GM23338 (cell line): ENCODE results near the gene LSM5. TPM values are rescaled to one million over a fixed set of nuclear protein-coding genes. Genes with fewer than 3 reads are reported as not detected.

Source experiments
- ATAC-seq: fragments of 200-7000 bp; cut with Tn5 transposase; 3 replicates; pipeline ENCODE4 v1.9.1; 2020
- DNase-seq: peaks from one replicate; pipeline ENCODE4 v3.0.0-alpha.2; 2015; ENCODE audit warnings: low spot score
- H2AFZ ChIP-seq: fragments of 200-600 bp; sonication (generic); 2 replicates; pipeline ENCODE4 v1.8.0; 2016; ENCODE audit warnings: antibody characterized with exemption, mild to moderate bottlenecking, moderate library complexity
- H3F3A ChIP-seq: fragments of 200-600 bp; sonication (generic); replicated peaks from 2 replicates; pipeline ENCODE4 v1.8.0; 2017; ENCODE audit warnings: antibody characterized with exemption, mixed run types, low read depth
- H3K27ac ChIP-seq: fragments of 200-600 bp; sonication (generic); 2 replicates; pipeline ENCODE4 v1.6.1; 2016; ENCODE audit warnings: low read depth
- H3K27me3 ChIP-seq: fragments of 200-600 bp; sonication (generic); 2 replicates; pipeline ENCODE4 v1.8.0; 2016; ENCODE audit warnings: mild to moderate bottlenecking, mixed run types, moderate library complexity; ENCODE audit not compliant: insufficient read depth
- H3K36me3 ChIP-seq: fragments of 200-600 bp; sonication (generic); 2 replicates; pipeline ENCODE4 v1.8.0; 2016; ENCODE audit warnings: mild to moderate bottlenecking; ENCODE audit not compliant: insufficient read depth
- H3K4me1 ChIP-seq: fragments of 200-600 bp; sonication (generic); 2 replicates; pipeline ENCODE4 v1.8.0; 2016; ENCODE audit warnings: mild to moderate bottlenecking, moderate library complexity; ENCODE audit not compliant: insufficient read depth
- H3K4me2 ChIP-seq: fragments of 200-600 bp; sonication (generic); 2 replicates; pipeline ENCODE4 v1.7.1; 2017; ENCODE audit warnings: mixed run types
- H3K4me3 ChIP-seq: fragments of 200-600 bp; sonication (generic); 2 replicates; pipeline ENCODE4 v1.6.1; 2016; ENCODE audit warnings: mixed run types
- H3K79me2 ChIP-seq: fragments of 200-600 bp; sonication (generic); replicated peaks from 2 replicates; pipeline ENCODE4 v1.8.0; 2017; ENCODE audit warnings: mild to moderate bottlenecking; ENCODE audit not compliant: insufficient read depth
- H3K9me2 ChIP-seq: fragments of 200-600 bp; sonication (generic); 2 replicates; pipeline ENCODE4 v1.8.0; 2017; ENCODE audit not compliant: insufficient read depth
- H4K20me1 ChIP-seq: fragments of 200-600 bp; sonication (generic); replicated peaks from 2 replicates; pipeline ENCODE4 v1.8.0; 2017; ENCODE audit warnings: mild to moderate bottlenecking; ENCODE audit not compliant: insufficient read depth
- H3K27ac Mint-ChIP-seq: 2 replicates; pipeline ENCODE4 v1.8.0; 2020; ENCODE audit warnings: inconsistent platforms, mild to moderate bottlenecking, moderate library complexity, mixed read lengths
- H3K27me3 Mint-ChIP-seq: 3 replicates; pipeline ENCODE4 v1.8.0; 2022; ENCODE audit warnings: low read depth, mild to moderate bottlenecking, moderate library complexity, mixed read lengths, inconsistent platforms; ENCODE audit not compliant: insufficient read depth, poor library complexity
- H3K36me3 Mint-ChIP-seq: 3 replicates; pipeline ENCODE4 v1.8.0; 2021; ENCODE audit warnings: low read depth, mild to moderate bottlenecking, inconsistent platforms, moderate library complexity, mixed read lengths
- H3K4me1 Mint-ChIP-seq: 3 replicates; pipeline ENCODE4 v1.8.0; 2020; ENCODE audit warnings: mild to moderate bottlenecking, inconsistent platforms, mixed read lengths
- H3K4me3 Mint-ChIP-seq: 3 replicates; pipeline ENCODE4 v1.8.0; 2021; ENCODE audit warnings: moderate library complexity, mild to moderate bottlenecking, inconsistent platforms, mixed read lengths
- H3K9me3 Mint-ChIP-seq: 3 replicates; pipeline ENCODE4 v1.8.0; 2020; ENCODE audit warnings: moderate library complexity, mild to moderate bottlenecking, inconsistent platforms, mixed read lengths
- CREB1 ChIP-seq: fragments of 250-450 bp; sonication (Bioruptor Pico); IDR thresholded peaks from 2 replicates; pipeline ENCODE4 v1.5.0; 2020; ENCODE audit warnings: low read depth, mild to moderate bottlenecking, moderate library complexity
- EZH2 ChIP-seq: fragments of 200-600 bp; sonication (generic); IDR thresholded peaks from one replicate; pipeline ENCODE4 v1.8.0; 2017; ENCODE audit warnings: antibody characterized with exemption, mild to moderate bottlenecking, low read depth; ENCODE audit not compliant: unreplicated experiment
- EZH2phosphoT487 ChIP-seq: fragments of 200-600 bp; sonication (generic); IDR thresholded peaks from one replicate; pipeline ENCODE4 v1.8.1; 2018; ENCODE audit warnings: antibody characterized with exemption; ENCODE audit not compliant: unreplicated experiment
- NANOG ChIP-seq: IDR thresholded peaks from 2 replicates; pipeline ENCODE4 v1.6.1; 2016; ENCODE audit warnings: antibody characterized with exemption, borderline replicate concordance
- POLR2AphosphoS5 ChIP-seq: IDR thresholded peaks from 2 replicates; pipeline ENCODE4 v1.6.1; 2016; ENCODE audit warnings: antibody characterized with exemption, low read depth
- REST ChIP-seq: IDR thresholded peaks from one replicate; pipeline ENCODE4 v1.6.1; 2018; ENCODE audit warnings: antibody characterized with exemption; ENCODE audit not compliant: unreplicated experiment
- STAT1 ChIP-seq: IDR thresholded peaks from one replicate; pipeline ENCODE4 v1.6.1; 2016; ENCODE audit warnings: antibody characterized with exemption; ENCODE audit not compliant: unreplicated experiment
- ZNF114 ChIP-seq: fragments of 250-450 bp; sonication (Bioruptor Pico); IDR thresholded peaks from 2 replicates; pipeline ENCODE4 v1.5.0; 2020; ENCODE audit warnings: mild to moderate bottlenecking, moderate library complexity
- ZNF331 ChIP-seq: fragments of 250-450 bp; sonication (Bioruptor Pico); IDR thresholded peaks from 2 replicates; pipeline ENCODE4 v1.5.0; 2020; ENCODE audit warnings: low read depth, mild to moderate bottlenecking, moderate library complexity
- ZNF462 ChIP-seq: fragments of 250-450 bp; sonication (Bioruptor Pico); IDR thresholded peaks from 2 replicates; pipeline ENCODE4 v1.5.0; 2020; ENCODE audit warnings: mild to moderate bottlenecking, moderate library complexity
- polyA plus RNA-seq: library from polyadenylated mRNA; unstranded; fragments of >200 nt; fragmentation: Nextera tagmentation; extraction: Ambion mirVana; gene quantifications from 2 replicates; pipeline ENCODE4 v1.2.1, GENCODE V29; 2016
- total RNA-seq: library from RNA; depleted of rRNA; stranded (reverse); fragments of >200 nt; shearing (Covaris generic); gene quantifications from 2 replicates; pipeline ENCODE4 v1.2.3, GENCODE V29; 2014
- TF ChIP-seq, protein P1 (sequence below): IDR thresholded peaks from 2 replicates; pipeline ENCODE4 v1.6.1; 2016; ENCODE audit warnings: antibody characterized with exemption
- TF ChIP-seq, protein P2 (sequence below), 2 experiments: fragments of 200-600 bp in 1 of 2; sonication (generic) in 1 of 2; conservative IDR thresholded peaks; 2 replicates each; pipeline versions ENCODE4 v1.5.1 to v1.6.1; 2016 to 2017; ENCODE audit warnings: antibody characterized with exemption in 2 of 2, low read depth in 2 of 2, mild to moderate bottlenecking in 2 of 2, moderate library complexity in 1 of 2

The LSM5 gene
- total and polyA plus RNA-seq, 2 experiments from 2014 or later, result 56.6 to 469 TPM

GRCh38 chr7:32515890-32516550 is 25.8 kb upstream of the LSM5 start (continued):
- no peak for TF ChIP-seq ZNF462
- no peak for TF ChIP-seq POLR2AphosphoS5
- no peak for TF ChIP-seq STAT1
- TF ChIP-seq EZH2, result no peak
- no peak for TF ChIP-seq EZH2phosphoT487
- TF ChIP-seq, protein P1, sequence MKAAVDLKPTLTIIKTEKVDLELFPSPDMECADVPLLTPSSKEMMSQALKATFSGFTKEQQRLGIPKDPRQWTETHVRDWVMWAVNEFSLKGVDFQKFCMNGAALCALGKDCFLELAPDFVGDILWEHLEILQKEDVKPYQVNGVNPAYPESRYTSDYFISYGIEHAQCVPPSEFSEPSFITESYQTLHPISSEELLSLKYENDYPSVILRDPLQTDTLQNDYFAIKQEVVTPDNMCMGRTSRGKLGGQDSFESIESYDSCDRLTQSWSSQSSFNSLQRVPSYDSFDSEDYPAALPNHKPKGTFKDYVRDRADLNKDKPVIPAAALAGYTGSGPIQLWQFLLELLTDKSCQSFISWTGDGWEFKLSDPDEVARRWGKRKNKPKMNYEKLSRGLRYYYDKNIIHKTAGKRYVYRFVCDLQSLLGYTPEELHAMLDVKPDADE, result no peak

DNA sequence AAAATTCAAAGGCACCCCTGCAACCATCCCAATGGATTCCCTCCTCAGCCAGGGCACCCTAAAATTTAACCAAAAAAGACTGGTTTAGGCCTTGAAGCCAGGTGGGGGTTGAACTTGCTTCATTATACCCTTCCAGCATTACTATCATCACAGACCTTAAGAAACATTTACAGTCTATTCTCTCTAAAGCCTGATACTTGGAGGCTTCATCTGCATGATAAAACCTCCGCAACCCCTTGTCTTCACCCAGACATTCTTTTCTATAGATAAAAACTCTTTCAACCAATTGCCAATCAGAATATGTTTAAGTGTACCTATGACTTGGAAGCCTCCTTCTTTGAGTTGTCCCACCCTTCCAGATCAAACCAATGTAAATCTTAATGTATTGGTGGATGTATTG is 23.0 kb upstream of the LSM5 start:
- peaks cover 85% of the 10 kb centered on the region for H3K36me3 Mint-ChIP-seq
- Histone ChIP-seq H3K4me1 (peaks cover 18% of the 10 kb centered on the region), H3K4me2 (peak overlapping the region; percentile 59), H3F3A (no peaks in the 10 kb centered on the region), H3K27me3 (no peaks in the 10 kb centered on the region), H3K27ac (peak overlapping the region; percentile 77), H3K79me2 (peaks cover 75% of the 10 kb centered on the region), H2AFZ (no peak overlapping the region), H4K20me1 (0 out of 2 replicates have a peak, but pooled peaks cover 3% of the 10 kb centered on the region), H3K36me3 (peaks cover 23% of the 10 kb centered on the region), H3K4me3 (peak overlapping the region; percentile 8; the same call in 1 of the 2 replicates), H3K9me2 (peaks cover 2% of the 10 kb centered on the region)
- peak; percentile 86 for ATAC-seq
- DNase-seq, result peak; percentile 63
- peak overlapping the region; percentile 35; the same call in 2 of the 3 replicates for H3K4me3 Mint-ChIP-seq
- peaks cover 11% of the 10 kb centered on the region for H3K27me3 Mint-ChIP-seq
- H3K9me3 Mint-ChIP-seq, result peaks cover 43% of the 10 kb centered on the region
- peak overlapping the region; percentile 85 for H3K27ac Mint-ChIP-seq
- peaks cover 43% of the 10 kb centered on the region for H3K4me1 Mint-ChIP-seq
- TF ChIP-seq, protein P2, sequence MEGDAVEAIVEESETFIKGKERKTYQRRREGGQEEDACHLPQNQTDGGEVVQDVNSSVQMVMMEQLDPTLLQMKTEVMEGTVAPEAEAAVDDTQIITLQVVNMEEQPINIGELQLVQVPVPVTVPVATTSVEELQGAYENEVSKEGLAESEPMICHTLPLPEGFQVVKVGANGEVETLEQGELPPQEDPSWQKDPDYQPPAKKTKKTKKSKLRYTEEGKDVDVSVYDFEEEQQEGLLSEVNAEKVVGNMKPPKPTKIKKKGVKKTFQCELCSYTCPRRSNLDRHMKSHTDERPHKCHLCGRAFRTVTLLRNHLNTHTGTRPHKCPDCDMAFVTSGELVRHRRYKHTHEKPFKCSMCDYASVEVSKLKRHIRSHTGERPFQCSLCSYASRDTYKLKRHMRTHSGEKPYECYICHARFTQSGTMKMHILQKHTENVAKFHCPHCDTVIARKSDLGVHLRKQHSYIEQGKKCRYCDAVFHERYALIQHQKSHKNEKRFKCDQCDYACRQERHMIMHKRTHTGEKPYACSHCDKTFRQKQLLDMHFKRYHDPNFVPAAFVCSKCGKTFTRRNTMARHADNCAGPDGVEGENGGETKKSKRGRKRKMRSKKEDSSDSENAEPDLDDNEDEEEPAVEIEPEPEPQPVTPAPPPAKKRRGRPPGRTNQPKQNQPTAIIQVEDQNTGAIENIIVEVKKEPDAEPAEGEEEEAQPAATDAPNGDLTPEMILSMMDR (conservative IDR thresholded peaks at IDR 0.05; ENCODE audit: low read depth in 2 of 2), result no peak
- TF ChIP-seq ZNF331 (CRISPR knock-in tag) (no peak), CREB1 (CRISPR knock-in tag) (no peak), NANOG (no peak), STAT1 (no peak), ZNF114 (no peak), REST (no peak), EZH2phosphoT487 (no peak)
